G401 (cell line): ENCODE measurements around the gene GCSAM. TPM values are rescaled to one million over a fixed set of nuclear protein-coding genes. Genes with fewer than 3 reads are reported as not detected.
A peak's percentile ranks its signal among the peaks of the same experiment; 100 is the strongest.

Experiments
- DNase-seq: peaks from one replicate; pipeline ENCODE4 v3.0.0-alpha.2; 2015; ENCODE audit warnings: low spot score
- in situ Hi-C: cut with HindIII; loops from 2 replicates; pipeline ENCODE4 v1.10.0; 2016; ENCODE audit warnings: low sequenced_read_pairs, mixed read lengths
- total RNA-seq: library from RNA; depleted of rRNA; stranded (reverse); fragments of >200 nt; shearing (Covaris generic); gene quantifications from 2 replicates; pipeline ENCODE4 v1.2.3, GENCODE V29; 2014

The GCSAM gene
- total RNA-seq, 1 experiment from 2014 or later = not detected

DNA sequence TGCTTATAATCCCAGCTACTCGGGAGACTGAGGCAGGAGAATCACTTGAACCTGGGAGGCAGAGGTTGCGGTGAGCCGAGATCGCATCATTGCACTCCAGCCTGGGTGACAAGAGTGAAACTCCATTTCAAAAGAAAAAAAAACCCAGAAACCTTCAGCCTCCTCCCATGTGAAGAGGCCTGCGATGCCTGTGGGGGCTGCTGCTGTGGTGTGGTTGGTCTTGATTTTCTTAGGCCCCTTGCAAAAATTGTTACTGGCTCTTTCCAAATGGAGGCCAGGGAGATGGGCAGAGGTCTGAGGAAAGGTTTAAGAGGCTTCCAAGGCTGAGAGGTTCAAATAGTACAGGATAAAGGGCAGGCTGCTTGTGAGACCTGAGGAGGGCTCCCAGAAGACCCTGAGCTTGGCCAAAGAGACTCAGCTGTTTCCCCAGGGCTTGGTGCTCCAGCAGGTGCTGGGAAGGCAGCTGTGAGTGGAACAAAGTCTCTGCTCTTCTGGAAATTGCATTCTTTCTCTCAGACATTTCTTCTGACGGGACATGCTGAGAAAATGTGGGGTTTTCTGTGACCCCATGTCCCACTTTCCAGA lies 18.4 kb downstream of the GCSAM start:
- no peak for DNase-seq
- in situ Hi-C loops = no loop called here

DNA sequence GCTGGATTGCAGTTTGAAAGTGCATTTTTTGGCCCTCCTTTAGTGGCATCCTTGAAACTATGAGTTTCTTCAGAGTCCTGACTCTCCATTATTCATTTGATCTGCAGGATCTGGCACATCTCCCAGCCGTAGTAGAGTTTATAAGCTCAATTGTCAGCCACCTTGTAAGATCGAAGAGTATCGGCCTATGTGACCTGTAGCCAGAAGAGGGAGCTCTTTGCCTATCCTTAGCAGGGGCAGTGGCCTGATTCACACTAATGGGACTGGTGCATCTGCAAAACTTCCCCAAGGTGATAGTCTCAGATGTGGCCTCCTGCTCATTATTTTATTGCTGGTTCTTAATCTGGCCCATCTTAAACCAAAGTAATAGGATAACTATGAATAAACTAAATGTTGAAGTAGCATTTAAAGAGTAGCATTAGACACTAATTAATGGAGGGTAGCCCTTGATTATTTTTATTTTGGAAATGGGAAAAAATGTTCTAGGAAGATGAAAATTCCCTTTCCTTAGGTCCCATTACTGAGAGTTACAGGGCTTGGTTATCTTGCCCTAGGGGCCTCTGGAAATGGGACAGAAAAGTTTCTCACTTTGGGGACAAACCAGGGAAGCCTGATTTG lies 21.2 kb downstream of the GCSAM start:
- in situ Hi-C loops = no loop called here
- DNase-seq = peak; percentile 10

- in situ Hi-C loops = no loop called here
- DNase-seq = no peak
These were observed 23.7 kb downstream of the GCSAM start for GRCh38 chr3:112109322-112109721.

- DNase-seq = no peak
- in situ Hi-C loops = no loop called here
These were observed 28.3 kb downstream of the GCSAM start for GRCh38 chr3:112104774-112105173.

GRCh38 chr3:112101916-112102315 lies 31.1 kb downstream of the GCSAM start:
- DNase-seq = no peak
- in situ Hi-C loops = no loop called here

GRCh38 chr3:112097378-112097777 lies 35.7 kb downstream of the GCSAM start:
- no peak for DNase-seq

GRCh38 chr3:112096176-112096575 lies 36.9 kb downstream of the GCSAM start:
- no peak for DNase-seq
- in situ Hi-C loops = no loop called here

More at GRCh38 chr3:112097378-112097777, 35.7 kb downstream of the GCSAM start:
- in situ Hi-C loops = no loop called here

DNA sequence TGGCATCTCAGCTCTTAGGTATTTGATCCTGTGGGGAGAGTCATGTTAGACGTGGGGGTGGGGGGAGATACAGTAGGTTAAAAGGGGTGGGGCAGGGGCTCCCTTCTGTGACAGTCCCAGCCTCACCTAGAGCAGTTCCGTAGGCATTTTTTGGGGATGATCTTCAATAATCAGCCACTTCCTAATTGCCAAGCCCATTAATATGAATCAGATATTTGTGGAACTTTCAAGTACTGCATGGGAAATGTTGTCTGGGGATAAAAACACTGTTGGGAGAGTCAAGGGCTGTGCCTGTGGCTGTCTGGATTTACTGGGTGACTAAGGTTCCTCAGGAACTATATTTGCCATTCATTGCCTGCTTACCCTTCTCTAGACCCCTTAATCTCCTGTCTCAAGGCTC lies 37.3 kb downstream of the GCSAM start:
- in situ Hi-C loops = no loop called here
- no peak for DNase-seq

GRCh38 chr3:112093180-112093522 lies 39.9 kb downstream of the GCSAM start:
- in situ Hi-C loops = no loop called here
- DNase-seq = no peak

GRCh38 chr3:112092496-112093179 lies 40.4 kb downstream of the GCSAM start:
- in situ Hi-C loops = no loop called here

DNA sequence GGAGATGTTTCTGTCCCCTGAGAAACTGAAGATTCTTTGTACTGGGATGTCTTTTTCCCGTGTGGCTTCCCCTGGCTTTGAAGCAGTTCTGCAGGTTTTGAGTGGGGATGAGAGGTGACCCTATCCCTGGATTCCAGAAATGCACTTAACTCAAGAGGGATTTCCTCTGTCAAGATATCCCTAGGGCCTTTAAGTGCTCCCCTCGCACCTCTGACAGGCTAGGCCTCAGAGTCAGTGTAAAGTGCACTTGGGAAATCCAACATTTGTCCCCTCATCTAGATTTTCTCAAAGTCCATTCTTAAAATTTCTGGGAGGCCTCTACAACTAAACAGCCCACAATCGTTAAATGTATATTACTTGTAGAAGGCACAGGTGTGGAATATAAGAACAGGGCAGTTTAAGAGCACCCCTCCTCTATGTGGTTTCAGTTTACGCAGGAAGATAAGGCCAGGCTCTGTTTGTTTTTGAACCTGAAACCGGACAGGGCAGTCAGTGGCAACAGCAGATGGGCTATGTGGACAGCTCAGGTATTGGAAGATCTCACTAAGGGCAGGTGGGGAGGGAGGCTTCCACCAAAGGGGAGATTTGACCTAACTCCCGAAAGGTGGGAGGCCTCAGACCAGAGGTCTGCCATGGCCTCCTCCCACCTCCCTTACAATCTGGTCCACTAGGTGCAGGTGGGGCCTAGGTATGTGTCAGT lies 42.0 kb downstream of the GCSAM start:
- no peak for DNase-seq
- in situ Hi-C loops = no loop called here

More at GRCh38 chr3:112092496-112093179, 40.4 kb downstream of the GCSAM start:
- no peak for DNase-seq

DNA sequence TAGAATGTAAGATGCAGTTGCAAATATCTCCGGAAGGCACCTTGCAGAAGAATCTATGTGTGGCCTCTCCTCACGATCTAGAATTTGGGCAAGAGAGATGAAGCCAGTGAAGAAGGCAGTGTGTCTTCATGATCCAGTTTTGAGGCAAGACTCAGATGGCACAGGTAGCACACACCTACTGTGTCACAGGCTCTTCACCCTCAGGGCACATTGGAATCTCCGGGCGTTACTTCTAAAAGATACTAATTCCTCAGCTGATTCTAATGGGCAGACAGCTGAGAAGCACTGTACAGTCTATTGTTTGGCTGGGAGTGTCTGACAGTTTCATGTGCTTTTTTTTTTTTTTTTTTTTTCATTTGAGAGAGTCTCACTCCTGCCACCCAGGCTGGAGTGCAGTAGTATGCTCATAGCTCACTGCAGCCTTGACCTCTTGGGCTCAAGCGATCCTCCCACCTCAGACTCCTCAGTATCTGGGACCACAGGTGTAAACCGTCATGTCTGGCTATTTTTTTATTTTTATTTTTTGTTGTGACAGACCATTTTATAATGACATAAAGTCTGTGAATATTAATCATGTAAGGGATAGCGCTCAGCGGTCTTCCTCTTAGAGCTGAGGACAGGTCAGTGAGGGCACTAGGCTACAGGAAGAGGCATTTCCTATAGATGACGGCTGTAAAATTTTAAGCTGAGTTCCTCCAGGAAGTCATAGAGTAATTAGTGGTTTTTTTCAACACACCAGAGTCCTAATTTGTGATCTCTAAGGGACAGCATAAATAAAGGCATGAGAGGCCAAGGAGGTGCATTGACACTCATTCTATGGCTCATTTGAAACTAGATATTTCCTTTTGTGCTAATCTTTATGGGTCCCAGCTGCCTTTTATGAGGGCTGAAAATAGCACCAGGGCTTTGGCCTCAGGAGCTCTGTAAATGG lies 42.8 kb downstream of the GCSAM start:
- DNase-seq = no peak
- in situ Hi-C loops = no loop called here

- in situ Hi-C loops = no loop called here
- DNase-seq = no peak
These were observed 44.1 kb downstream of the GCSAM start for GRCh38 chr3:112088944-112089343.

GRCh38 chr3:112087746-112088145 lies 45.3 kb downstream of the GCSAM start:
- DNase-seq = no peak
- in situ Hi-C loops = no loop called here

- in situ Hi-C loops = no loop called here
- DNase-seq = no peak
These were observed 46.0 kb downstream of the GCSAM start for GRCh38 chr3:112086875-112087524.

DNA sequence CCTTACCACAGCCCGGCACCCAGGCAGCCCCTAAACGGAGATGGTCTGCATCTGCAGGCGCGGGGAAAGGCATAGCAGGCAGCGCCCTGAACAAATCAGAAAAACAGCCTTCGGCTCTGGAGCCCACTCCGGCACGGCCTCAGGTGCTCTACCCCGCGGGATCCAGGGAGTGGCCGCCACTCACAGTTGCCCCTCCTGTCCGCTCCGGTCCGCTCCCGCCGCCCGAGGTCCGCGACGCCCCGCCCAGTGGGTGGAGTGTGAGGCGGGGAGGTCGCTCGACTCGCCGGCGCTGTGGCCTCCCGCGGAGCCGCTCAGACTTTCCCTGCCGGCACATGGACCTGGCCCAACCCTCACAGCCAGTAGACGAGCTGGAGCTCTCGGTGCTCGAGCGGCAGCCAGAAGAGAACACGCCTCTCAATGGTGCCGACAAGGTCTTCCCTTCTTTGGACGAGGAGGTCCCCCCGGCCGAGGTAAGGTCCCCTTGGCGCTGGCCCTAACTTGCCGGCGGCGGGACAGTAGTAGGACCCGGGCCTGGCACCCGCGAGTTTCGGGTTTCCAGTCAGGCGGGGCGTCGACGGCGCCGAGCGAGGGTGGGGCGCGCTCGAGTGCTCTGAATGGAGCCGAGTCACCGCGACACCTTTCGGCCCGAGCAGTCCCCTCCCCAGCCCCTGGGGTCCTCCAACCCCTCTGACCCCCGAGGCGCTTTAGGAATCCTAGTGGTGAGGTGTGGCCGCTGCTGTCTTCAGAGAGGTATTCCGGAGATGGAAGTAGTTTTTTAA lies 46.8 kb downstream of the GCSAM start, which contains the start of gene C3orf52:
Gene C3orf52, plus strand, starts transcription at position 314 of the 779 bp plus-strand sequence. Its CDS starts 19 bp downstream, at position 333.
- in situ Hi-C loops = no loop called here
- peak; percentile 32 for DNase-seq

GRCh38 chr3:112085735-112086075 lies 47.3 kb downstream of the GCSAM start:
- in situ Hi-C loops = no loop called here
- no peak for DNase-seq
